ENCODE measurements around the gene KRTAP9-9.
"Not testable (repeated sequence)": the region's sequence is repeated elsewhere in the genome, so short reads cannot be mapped to it uniquely, and the experiment has no call there.

The KRTAP9-9 gene

GRCh38 chr17:41237116-41237515 lies 18.1 kb upstream of the KRTAP9-9 start:
- not testable (repeated sequence) for H3K27ac ChIP-seq (ENCODE audit: low read depth, low read length, severe bottlenecking); H3K36me3 ChIP-seq (ENCODE audit: control insufficient read depth, insufficient read depth, low read length); H3K4me3 ChIP-seq (ENCODE audit: extremely low read depth, insufficient read depth, low read length, poor library complexity, severe bottlenecking); H3K9me3 ChIP-seq (ENCODE audit: control insufficient read depth, low read length); H3K4me1 ChIP-seq (ENCODE audit: control insufficient read depth, insufficient read depth, low read length, poor library complexity, severe bottlenecking)
- 65 to 69% methylated on average over 2 to 3 of the region's 4 CpGs for WGBS, 2 experiments (ENCODE audit: insufficient coverage in 2 of 2)

- H3K4me1 ChIP-seq (ENCODE audit: control insufficient read depth, insufficient read depth, low read length, poor library complexity, severe bottlenecking); H3K36me3 ChIP-seq (ENCODE audit: control insufficient read depth, insufficient read depth, low read length); H3K4me3 ChIP-seq (ENCODE audit: extremely low read depth, insufficient read depth, low read length, poor library complexity, severe bottlenecking); H3K27ac ChIP-seq (ENCODE audit: low read depth, low read length, severe bottlenecking); H3K9me3 ChIP-seq (ENCODE audit: control insufficient read depth, low read length): not testable (repeated sequence)
- 29% methylated on average over 1 of the region's 3 CpGs; no CpG with 5 or more reads in 1 of the 2 experiments for WGBS, 2 experiments (ENCODE audit: insufficient coverage in 2 of 2)
Measured at GRCh38 chr17:41237949-41238437, 17.2 kb upstream of the KRTAP9-9 start, which contains the start of gene KRTAP9-8. Gene KRTAP9-8 (plus strand): TSS chr17:41237999. CDS start chr17:41238052, 53 bp downstream.

- not testable (repeated sequence) for H3K36me3 ChIP-seq (ENCODE audit: control insufficient read depth, insufficient read depth, low read length); H3K4me3 ChIP-seq (ENCODE audit: extremely low read depth, insufficient read depth, low read length, poor library complexity, severe bottlenecking); H3K27ac ChIP-seq (ENCODE audit: low read depth, low read length, severe bottlenecking); H3K9me3 ChIP-seq (ENCODE audit: control insufficient read depth, low read length); H3K4me1 ChIP-seq (ENCODE audit: control insufficient read depth, insufficient read depth, low read length, poor library complexity, severe bottlenecking)
- 82 to 88% methylated on average over 1 of the region's 2 CpGs for WGBS, 2 experiments (ENCODE audit: insufficient coverage in 2 of 2)
Measured at GRCh38 chr17:41246995-41247787, 8.0 kb upstream of the KRTAP9-9 start.

GRCh38 chr17:41249637-41250240 lies 5.4 kb upstream of the KRTAP9-9 start, which contains the start of gene KRTAP9-4:
Gene KRTAP9-4 (plus strand): TSS chr17:41249687. CDS start chr17:41249721, 34 bp downstream.
- H3K4me1 ChIP-seq (ENCODE audit: control insufficient read depth, insufficient read depth, low read length, poor library complexity, severe bottlenecking); H3K4me3 ChIP-seq (ENCODE audit: extremely low read depth, insufficient read depth, low read length, poor library complexity, severe bottlenecking); H3K36me3 ChIP-seq (ENCODE audit: control insufficient read depth, insufficient read depth, low read length); H3K9me3 ChIP-seq (ENCODE audit: control insufficient read depth, low read length); H3K27ac ChIP-seq (ENCODE audit: low read depth, low read length, severe bottlenecking): not testable (repeated sequence)
- WGBS, 2 experiments (ENCODE audit: insufficient coverage in 2 of 2), result 86% methylated on average over 1 of the region's 2 CpGs; no CpG with 5 or more reads in 1 of the 2 experiments

GRCh38 chr17:41251261-41251660 lies 3.9 kb upstream of the KRTAP9-9 start:
- no peaks in the 10 kb centered on the region for H3K9me3 ChIP-seq (ENCODE audit: control insufficient read depth, low read length)
- H3K27ac ChIP-seq (ENCODE audit: low read depth, low read length, severe bottlenecking), result no peak overlapping the region
- WGBS, 2 experiments (ENCODE audit: insufficient coverage in 2 of 2), result 85 to 100% methylated on average over 1 of the region's 1 CpG
- no peaks in the 10 kb centered on the region for H3K36me3 ChIP-seq (ENCODE audit: control insufficient read depth, insufficient read depth, low read length)
- H3K4me3 ChIP-seq (ENCODE audit: extremely low read depth, insufficient read depth, low read length, poor library complexity, severe bottlenecking), result no peak overlapping the region
- H3K4me1 ChIP-seq (ENCODE audit: control insufficient read depth, insufficient read depth, low read length, poor library complexity, severe bottlenecking), result no peaks in the 10 kb centered on the region

- Histone ChIP-seq H3K36me3 (ENCODE audit: control insufficient read depth, insufficient read depth, low read length) (no peaks in the 10 kb centered on the region), H3K27ac (ENCODE audit: low read depth, low read length, severe bottlenecking) (no peak overlapping the region), H3K4me1 (ENCODE audit: control insufficient read depth, insufficient read depth, low read length, poor library complexity, severe bottlenecking) (no peaks in the 10 kb centered on the region), H3K4me3 (ENCODE audit: extremely low read depth, insufficient read depth, low read length, poor library complexity, severe bottlenecking) (no peak overlapping the region), H3K9me3 (ENCODE audit: control insufficient read depth, low read length) (no peaks in the 10 kb centered on the region)
- no CpG with 5 or more reads among the region's 1 CpG for WGBS, 2 experiments (ENCODE audit: insufficient coverage in 2 of 2)
Measured at GRCh38 chr17:41254861-41255260, 323 bp upstream of the KRTAP9-9 start.

- WGBS, 2 experiments (ENCODE audit: insufficient coverage in 2 of 2), result no CpG with 5 or more reads among the region's 1 CpG
- Histone ChIP-seq H3K4me1 (ENCODE audit: control insufficient read depth, insufficient read depth, low read length, poor library complexity, severe bottlenecking) (no peaks in the 10 kb centered on the region), H3K36me3 (ENCODE audit: control insufficient read depth, insufficient read depth, low read length) (no peaks in the 10 kb centered on the region), H3K27ac (ENCODE audit: low read depth, low read length, severe bottlenecking) (no peak overlapping the region), H3K9me3 (ENCODE audit: control insufficient read depth, low read length) (no peaks in the 10 kb centered on the region), H3K4me3 (ENCODE audit: extremely low read depth, insufficient read depth, low read length, poor library complexity, severe bottlenecking) (no peak overlapping the region)
Measured at GRCh38 chr17:41256291-41256685, 1.1 kb downstream of the KRTAP9-9 start.

- no peaks in the 10 kb centered on the region for H3K36me3 ChIP-seq (ENCODE audit: control insufficient read depth, insufficient read depth, low read length)
- H3K27ac ChIP-seq (ENCODE audit: low read depth, low read length, severe bottlenecking), result no peak overlapping the region
- no peaks in the 10 kb centered on the region for H3K9me3 ChIP-seq (ENCODE audit: control insufficient read depth, low read length)
- no peaks in the 10 kb centered on the region for H3K4me1 ChIP-seq (ENCODE audit: control insufficient read depth, insufficient read depth, low read length, poor library complexity, severe bottlenecking)
- H3K4me3 ChIP-seq (ENCODE audit: extremely low read depth, insufficient read depth, low read length, poor library complexity, severe bottlenecking), result no peak overlapping the region
Measured at GRCh38 chr17:41258406-41258805, 3.2 kb downstream of the KRTAP9-9 start.

- Histone ChIP-seq H3K4me1 (ENCODE audit: control insufficient read depth, insufficient read depth, low read length, poor library complexity, severe bottlenecking) (no peaks in the 10 kb centered on the region), H3K4me3 (ENCODE audit: extremely low read depth, insufficient read depth, low read length, poor library complexity, severe bottlenecking) (no peak overlapping the region), H3K9me3 (ENCODE audit: control insufficient read depth, low read length) (no peaks in the 10 kb centered on the region), H3K36me3 (ENCODE audit: control insufficient read depth, insufficient read depth, low read length) (no peaks in the 10 kb centered on the region), H3K27ac (ENCODE audit: low read depth, low read length, severe bottlenecking) (no peak overlapping the region)
- 86% methylated on average over 1 of the region's 2 CpGs; no CpG with 5 or more reads in 1 of the 2 experiments for WGBS, 2 experiments (ENCODE audit: insufficient coverage in 2 of 2)
Measured at GRCh38 chr17:41263212-41263611, 8.0 kb downstream of the KRTAP9-9 start.

GRCh38 chr17:41264599-41264998 lies 9.4 kb downstream of the KRTAP9-9 start:
- 75 to 100% methylated on average over 2 of the region's 3 CpGs for WGBS, 2 experiments (ENCODE audit: insufficient coverage in 2 of 2)
- H3K36me3 ChIP-seq (ENCODE audit: control insufficient read depth, insufficient read depth, low read length), result no peaks in the 10 kb centered on the region
- no peak overlapping the region for H3K27ac ChIP-seq (ENCODE audit: low read depth, low read length, severe bottlenecking)
- H3K4me3 ChIP-seq (ENCODE audit: extremely low read depth, insufficient read depth, low read length, poor library complexity, severe bottlenecking), result no peak overlapping the region
- H3K4me1 ChIP-seq (ENCODE audit: control insufficient read depth, insufficient read depth, low read length, poor library complexity, severe bottlenecking), result no peaks in the 10 kb centered on the region
- H3K9me3 ChIP-seq (ENCODE audit: control insufficient read depth, low read length), result no peaks in the 10 kb centered on the region

- Histone ChIP-seq H3K27ac (ENCODE audit: low read depth, low read length, severe bottlenecking) (no peak within 1 kb of the TSS), H3K4me3 (ENCODE audit: extremely low read depth, insufficient read depth, low read length, poor library complexity, severe bottlenecking) (no peak within 1 kb of the TSS), H3K9me3 (ENCODE audit: control insufficient read depth, low read length) (no peaks in the 10 kb centered on the region), H3K36me3 (ENCODE audit: control insufficient read depth, insufficient read depth, low read length) (no peaks in the 10 kb centered on the region), H3K4me1 (ENCODE audit: control insufficient read depth, insufficient read depth, low read length, poor library complexity, severe bottlenecking) (no peaks in the 10 kb centered on the region)
- WGBS, 2 experiments (ENCODE audit: insufficient coverage in 2 of 2), result 70 to 83% methylated on average over 1 to 2 of the region's 2 CpGs
Measured at GRCh38 chr17:41265078-41265477, 9.9 kb downstream of the KRTAP9-9 start, which contains the start of gene KRTAP9-6. Gene KRTAP9-6 (plus strand): TSS chr17:41265378. CDS start chr17:41265378, 0 bp downstream.

Data from mesodermal cell (in vitro differentiated cells).